ENCODE measurements around the gene GGA3.
A peak's percentile ranks its signal among the peaks of the same experiment; 100 is the strongest.
"Not testable (repeated sequence)": the region's sequence is repeated elsewhere in the genome, so short reads cannot be mapped to it uniquely, and the experiment has no call there.

The GGA3 gene

DNA sequence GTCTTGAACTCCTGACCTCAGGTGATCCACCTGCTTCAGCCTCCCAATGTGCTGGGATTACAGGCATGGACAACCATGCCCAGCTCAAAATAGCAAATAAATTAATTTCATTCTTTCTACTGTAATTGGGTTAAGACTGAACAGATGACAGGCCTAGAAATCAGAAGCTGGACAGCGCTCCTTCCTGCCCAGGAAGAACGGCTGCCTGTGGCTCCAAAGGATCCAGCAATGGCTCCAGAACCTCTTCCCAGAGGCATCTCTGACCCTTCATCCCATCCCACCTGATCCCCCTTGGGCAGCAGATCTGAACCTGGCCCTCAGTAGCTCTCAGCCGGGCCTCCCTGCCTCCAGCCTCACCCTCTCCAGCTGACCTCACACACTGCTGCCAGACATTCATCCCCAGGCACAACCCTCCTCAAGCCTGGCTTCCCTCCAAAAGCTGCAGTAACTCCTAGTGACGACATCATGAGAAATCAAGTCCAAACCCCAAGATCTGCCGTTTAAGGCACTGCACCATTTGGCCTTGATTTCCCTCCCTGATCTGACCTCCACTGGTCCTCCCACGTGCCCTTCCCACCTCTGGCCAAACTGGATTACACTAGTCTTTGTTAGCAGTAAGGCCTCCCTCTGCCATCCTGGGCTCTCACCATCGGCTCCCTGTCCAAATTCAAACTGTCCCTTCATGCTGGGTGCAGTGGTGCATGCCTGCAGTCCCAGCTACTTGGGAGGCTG lies 12.7 kb upstream of the GGA3 start:
- no peak for DNase-seq (ENCODE audit: low read depth, low spot score)

GRCh38 chr17:75272848-75273184 lies 11.4 kb upstream of the GGA3 start:
- DNase-seq (ENCODE audit: low read depth, low spot score), result no peak

DNA sequence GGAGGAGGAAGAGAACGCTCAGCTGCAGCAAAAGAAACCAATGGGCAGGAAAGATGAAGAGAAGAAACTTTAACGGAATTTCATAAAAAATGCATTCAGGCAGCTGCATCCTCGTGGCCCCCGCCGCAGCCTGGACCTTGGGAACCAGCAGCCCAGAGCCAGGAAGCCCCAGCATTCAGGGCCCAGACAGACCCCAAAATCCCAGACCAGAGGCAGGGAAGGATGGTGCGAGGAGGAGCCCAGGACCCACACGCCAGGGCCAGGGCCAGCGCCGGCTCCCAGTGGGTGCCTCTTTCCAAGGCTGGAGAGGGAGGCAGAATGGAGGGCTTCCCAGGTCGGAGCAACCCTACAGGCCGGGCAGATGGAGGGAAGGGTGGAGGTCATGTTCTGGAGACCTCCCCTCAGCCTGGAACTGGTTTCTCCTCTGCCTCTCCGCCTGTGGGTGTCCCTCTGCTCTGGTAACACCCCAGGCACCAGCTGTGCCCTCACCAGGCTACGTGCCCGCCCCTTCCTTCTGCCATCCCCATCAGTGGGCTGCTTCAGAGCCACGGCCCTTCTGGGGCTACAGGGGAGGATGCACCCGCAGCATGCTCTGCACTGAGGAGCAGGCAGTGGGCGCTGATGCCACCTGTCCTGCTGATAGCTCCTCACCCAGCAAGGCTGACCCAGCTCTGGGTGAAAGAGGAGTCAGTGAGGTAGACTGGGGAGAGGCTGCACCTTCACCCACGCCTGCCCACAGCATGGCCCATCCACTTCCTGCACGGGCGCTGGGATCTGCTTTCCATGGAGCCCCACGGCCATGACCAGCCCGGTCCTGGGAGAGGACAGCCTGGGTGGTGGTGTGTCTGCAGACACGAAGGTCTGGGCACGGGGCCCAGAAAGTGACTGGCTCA lies 10.8 kb upstream of the GGA3 start:
- no peak for DNase-seq (ENCODE audit: low read depth, low spot score)

DNA sequence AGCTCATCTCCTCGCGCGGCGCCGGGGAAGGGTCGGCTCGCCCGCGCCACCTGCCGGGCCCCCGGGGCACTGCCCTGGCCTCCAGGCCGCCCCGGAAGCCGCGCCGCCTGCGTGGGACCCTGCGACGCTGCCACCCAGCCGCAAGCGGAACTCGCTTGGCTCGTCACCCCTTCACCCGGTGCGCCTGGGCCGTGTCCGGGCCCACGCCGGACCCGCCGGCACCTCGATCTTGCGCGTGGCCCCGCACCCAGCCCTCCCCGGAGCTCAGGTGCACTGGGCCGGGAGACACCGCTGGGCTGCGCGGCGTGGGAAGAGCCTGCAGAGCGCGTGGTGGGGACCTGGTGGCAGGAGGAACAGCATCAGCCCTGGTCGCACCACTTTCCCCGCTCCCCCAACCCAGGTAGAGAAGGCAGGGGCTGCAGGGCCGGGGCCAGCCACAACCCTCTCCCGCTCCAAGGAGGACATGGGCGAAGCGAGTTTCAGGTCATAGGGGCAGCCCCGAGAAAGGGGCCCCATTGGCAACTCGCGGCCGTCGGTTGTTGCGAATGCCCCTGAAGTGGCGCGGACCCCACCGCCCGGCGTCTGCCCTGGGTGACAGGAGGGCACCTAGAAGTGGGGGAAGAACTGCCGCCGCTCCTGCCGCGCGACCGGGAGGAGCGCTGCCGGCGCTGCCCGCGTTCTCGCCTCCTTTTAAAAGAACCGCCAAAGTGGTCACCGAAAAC lies 10.0 kb upstream of the GGA3 start:
- no peak for DNase-seq (ENCODE audit: low read depth, low spot score)

DNA sequence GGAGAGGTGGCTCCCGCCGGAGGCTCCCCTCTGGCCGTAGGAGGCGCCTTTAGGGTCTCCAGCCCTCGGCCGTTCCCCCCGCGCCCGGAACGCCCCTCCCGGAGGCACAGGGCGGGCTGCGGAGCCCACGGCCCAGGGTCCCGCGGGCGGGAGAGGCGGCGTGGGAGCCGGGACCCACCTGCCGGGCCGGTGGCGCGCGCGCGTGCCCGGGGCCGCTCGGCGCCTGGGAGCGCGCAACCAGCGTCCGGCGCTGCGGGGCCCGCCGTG lies 9.5 kb upstream of the GGA3 start, which contains the start of gene MIF4GD:
Gene MIF4GD, minus strand, starts transcription at position 266 of the 267 bp plus-strand sequence. CDS start 1,036 bp downstream, outside the sequence.
- no peak for DNase-seq (ENCODE audit: low read depth, low spot score)

DNA sequence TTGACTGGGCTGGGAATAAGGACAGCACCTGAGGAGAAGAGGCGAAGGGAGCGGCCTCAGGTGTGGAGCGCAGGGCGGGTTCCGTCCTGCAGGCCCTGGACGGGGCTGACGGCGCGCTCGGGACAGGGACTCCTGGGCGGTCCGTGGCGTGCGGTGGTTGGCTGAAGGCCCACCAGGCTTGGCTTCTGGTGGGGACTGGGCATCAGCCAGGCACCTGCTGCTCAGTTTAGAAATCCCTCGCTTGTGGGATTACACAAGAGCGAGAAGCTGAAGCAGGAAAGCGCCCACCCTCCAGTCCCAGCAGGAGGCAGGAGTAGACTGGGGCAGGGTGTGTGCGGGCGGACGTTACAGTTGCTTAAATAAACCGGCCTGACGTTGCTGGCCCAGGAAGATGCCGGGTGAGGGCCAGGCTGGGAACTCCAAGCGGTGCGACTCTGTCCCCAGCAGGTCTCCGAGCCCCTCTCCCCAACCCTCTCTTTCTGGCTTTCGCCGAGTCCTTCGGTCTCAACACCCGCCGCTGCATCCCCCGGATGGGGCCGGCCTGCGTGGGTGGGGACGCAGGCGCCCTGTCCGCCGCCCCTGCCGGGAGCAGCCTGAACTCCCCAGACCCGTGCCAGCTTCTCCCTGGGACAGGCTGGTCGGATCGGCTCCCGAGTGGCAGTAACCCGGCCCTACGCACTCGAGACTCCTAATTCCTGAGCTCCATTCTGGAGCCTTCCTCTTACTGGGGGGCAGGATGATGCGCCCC lies 9.0 kb upstream of the GGA3 start:
- no peak for DNase-seq (ENCODE audit: low read depth, low spot score)

DNA sequence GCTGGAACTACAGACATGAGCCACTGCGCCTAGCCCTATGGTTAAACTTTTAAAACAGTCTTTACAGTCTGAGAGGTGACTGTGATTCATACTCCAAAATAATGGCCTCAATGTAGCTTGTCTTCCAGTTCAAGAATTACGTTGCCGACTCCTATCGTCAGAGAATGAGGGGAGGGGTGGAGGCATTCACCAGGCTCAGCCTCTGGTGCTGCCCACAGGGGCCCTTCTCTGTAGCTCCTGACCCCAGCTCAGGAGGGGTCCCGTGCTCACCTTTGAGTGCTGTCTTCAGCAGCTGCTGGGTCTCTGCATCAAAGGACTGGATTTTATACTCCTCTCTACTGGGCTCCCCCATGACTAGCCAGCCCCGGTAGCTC lies 8.4 kb upstream of the GGA3 start:
- no peak for DNase-seq (ENCODE audit: low read depth, low spot score)

DNA sequence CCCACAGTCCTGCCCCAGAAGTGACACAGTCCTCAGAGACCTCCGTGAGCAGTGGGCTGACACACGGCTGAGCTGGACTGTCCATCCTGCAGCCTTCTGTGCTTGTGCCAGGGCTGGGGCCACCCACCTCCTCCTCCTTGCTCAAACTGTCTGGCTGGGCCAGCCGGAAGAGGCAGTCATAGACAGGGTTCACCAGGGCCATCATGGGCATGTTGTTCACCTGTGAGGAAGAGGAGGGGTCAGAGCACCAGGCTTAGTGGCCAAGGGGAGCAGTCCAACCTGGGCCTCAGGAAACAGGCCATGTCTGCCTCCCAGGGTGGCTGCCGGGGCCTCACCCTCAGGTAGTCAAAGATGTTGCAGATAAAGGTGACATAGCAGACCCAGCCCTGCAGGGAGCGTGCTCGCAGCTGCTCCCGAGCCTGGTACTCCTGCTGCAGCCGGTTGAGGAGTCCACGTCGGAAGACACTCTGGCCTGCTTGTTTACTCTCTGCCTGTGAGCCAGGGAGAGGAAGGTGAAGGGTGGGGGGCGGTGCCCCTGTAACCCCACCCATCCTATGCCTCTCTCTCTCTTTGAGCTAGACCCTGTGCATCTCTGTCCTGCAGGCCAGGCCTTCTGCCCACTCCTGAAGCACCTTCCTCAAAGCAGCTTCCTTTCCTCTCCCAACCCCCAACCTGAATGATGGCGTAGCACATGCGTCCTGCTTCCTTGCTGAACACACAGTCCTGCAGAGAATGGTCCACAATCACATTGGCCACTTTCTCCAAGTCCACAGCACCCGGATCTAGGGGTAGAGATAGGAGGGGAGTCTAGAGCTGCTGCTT lies 6.2 kb upstream of the GGA3 start:
- peak; percentile 63 for DNase-seq (ENCODE audit: low read depth, low spot score)

GRCh38 chr17:75267153-75267410 lies 5.7 kb upstream of the GGA3 start:
- DNase-seq (ENCODE audit: low read depth, low spot score), result no peak

GRCh38 chr17:75266316-75267152 lies 5.1 kb upstream of the GGA3 start:
- no peak for DNase-seq (ENCODE audit: low read depth, low spot score)

- no peak for DNase-seq (ENCODE audit: low read depth, low spot score)
These were observed 4.4 kb upstream of the GGA3 start for GRCh38 chr17:75265614-75266315.

GRCh38 chr17:75263055-75263454 lies 1.6 kb upstream of the GGA3 start:
- DNase-seq (ENCODE audit: low read depth, low spot score), result no peak

- DNase-seq (ENCODE audit: low read depth, low spot score), result no peak
These were observed 753 bp upstream of the GGA3 start for GRCh38 chr17:75262112-75262606.

GRCh38 chr17:75260641-75261335 lies 618 bp downstream of the GGA3 start:
- no peak for DNase-seq (ENCODE audit: low read depth, low spot score)

DNA sequence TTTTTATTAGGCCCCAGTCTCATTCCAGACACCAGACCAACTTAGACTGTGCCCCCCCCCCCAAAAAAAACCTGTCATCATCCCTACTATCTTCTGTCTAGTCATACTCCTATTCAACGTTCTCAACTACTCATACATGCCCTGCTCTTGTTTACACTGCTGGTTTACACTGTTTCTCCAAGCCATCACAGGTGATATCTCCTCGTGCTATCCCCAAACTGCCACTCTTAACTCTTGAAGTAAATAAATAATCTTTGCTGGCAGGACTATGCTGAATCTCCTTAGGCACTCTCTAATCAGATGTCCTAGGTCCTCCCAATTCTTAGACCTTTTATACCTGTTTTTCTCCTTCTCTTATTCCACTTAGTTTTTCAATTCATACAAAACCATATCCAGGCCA lies 4.2 kb downstream of the GGA3 start:
- not testable (repeated sequence) for DNase-seq (ENCODE audit: low read depth, low spot score)

DNA sequence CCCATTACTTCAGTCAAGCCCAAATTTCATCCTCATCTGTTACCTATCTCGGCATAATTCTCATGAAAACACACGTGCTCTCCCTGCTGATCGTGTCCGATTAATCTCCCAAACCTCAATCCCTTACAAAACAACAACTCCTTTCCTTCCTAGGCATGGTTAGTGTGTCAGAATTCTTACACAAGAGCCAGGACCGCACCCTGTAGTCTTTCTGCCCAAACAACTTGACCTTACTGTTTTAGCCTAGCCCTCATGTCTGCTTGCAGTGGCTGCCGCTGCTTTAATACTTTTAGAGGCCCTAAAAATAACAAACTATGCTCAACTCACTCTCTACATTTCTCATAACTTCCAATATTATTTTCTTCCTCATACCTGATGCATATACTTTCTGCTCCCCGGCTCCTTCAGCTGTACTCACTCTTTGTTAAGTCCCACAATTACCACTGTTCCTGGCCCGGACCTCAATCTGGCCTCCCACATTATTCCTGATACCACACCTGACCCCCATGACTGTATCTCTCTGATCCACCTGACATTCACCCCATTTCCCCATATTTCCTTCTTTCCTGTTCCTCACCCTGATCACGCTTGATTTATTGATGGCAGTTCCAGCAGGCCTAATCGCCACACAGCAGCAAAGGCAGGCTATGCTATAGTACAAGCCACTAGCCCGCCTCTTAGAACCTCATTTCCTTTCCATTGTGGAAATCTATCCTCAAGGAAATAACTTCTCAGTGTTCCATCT lies 5.3 kb downstream of the GGA3 start:
- not testable (repeated sequence) for DNase-seq (ENCODE audit: low read depth, low spot score)

GRCh38 chr17:75252039-75252816 lies 9.2 kb downstream of the GGA3 start:
- no peak for DNase-seq (ENCODE audit: low read depth, low spot score)

Measured in iPS DF 19.7 (cell line).